ENCODE measurements around the gene MACROH2A2. TPM values are rescaled to one million over a fixed set of nuclear protein-coding genes. Genes with fewer than 3 reads are reported as not detected.

The MACROH2A2 gene
- total and polyA plus RNA-seq, 2 of the 4 experiments (the other 2 are of a cell fraction), result 16.1 to 17.4 TPM

DNA sequence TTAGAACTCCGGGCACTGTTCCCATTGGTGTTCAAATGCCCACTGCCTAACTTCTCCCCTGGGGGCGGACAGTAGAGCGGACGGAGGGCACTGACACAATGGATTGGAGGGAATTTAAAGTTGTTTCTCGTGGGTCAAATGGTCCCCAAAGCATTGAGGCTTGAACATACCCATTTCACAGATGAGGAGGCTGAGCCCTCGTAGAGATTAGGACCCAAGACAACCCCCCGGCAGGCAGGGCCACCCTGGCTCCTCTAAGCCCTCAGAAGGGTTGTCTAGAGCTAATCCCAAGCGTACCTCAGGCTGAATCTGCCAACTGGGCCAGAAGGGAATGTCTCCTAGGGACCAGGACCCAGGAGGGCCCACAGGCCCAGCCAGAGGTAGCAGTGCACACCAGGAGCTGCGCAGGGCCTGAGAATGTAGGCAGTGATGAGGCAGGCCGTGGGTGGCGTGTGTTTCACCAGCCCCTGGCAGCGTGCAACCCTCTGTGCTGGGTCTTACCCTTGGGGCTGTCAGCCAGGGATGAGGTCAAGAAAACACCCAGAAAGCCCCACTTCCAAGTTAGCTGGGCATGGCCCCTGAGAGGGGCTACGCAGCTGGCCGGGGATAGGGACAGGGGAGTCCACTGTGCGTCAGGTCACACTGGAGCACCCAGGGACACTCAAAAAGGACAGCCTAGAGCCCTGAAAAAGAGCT is 74.2 kb downstream of the MACROH2A2 start:
- ATAC-seq (ENCODE audit: low read depth) (no peak), DNase-seq (no peak)
- Histone ChIP-seq H4K5ac (ENCODE audit: low read depth, low read length) (no peak overlapping the region), H3K4me3 (ENCODE audit: insufficient read depth, low read depth, low read length) (no peak overlapping the region), H3K4me1 (ENCODE audit: control insufficient read depth, insufficient read depth, low read length) (peaks cover 11% of the 10 kb centered on the region), H3K56ac (ENCODE audit: extremely low read depth, insufficient read depth, low read length) (no peak overlapping the region), H2AK9ac (replicated peaks; ENCODE audit: low read depth, low read length, poor library complexity) (no peak overlapping the region), H3K9me3 (ENCODE audit: control insufficient read depth, insufficient read depth, low read length) (0 out of 2 replicates have a peak, but pooled peaks cover 2% of the 10 kb centered on the region), H3K79me1 (ENCODE audit: low read depth in 1 of 2, low read length in 2 of 2) (peaks cover 24 to 45% of the 10 kb centered on the region in 2 experiments), H3K23ac (ENCODE audit: low read depth, low read length) (no peak overlapping the region), H3K18ac (ENCODE audit: low read depth, low read length) (no peak overlapping the region), H2AK5ac (ENCODE audit: low read depth, low read length) (no peak overlapping the region), H2BK20ac (ENCODE audit: low read depth, low read length) (no peak overlapping the region), H3K27me3 (ENCODE audit: control insufficient read depth, insufficient read depth, low read length) (no peaks in the 10 kb centered on the region), H3K27ac (ENCODE audit: insufficient read depth, low read length) (no peak overlapping the region), H3K9me1 (ENCODE audit: insufficient read depth, low read length) (peaks cover 15% of the 10 kb centered on the region), H2BK120ac (ENCODE audit: low read depth, low read length) (no peak overlapping the region), H3K4me2 (ENCODE audit: low read depth, low read length) (no peak overlapping the region), H3K36me3 (ENCODE audit: control insufficient read depth, insufficient read depth, low read length) (peaks cover 15% of the 10 kb centered on the region), H4K91ac (ENCODE audit: insufficient read depth, low read depth, low read length) (no peak overlapping the region), H2BK5ac (ENCODE audit: low read depth, low read length, poor library complexity, severe bottlenecking) (no peak overlapping the region), H4K20me1 (ENCODE audit: insufficient read depth, low read length) (0 out of 2 replicates have a peak, but pooled peaks cover 7% of the 10 kb centered on the region), H4K8ac (ENCODE audit: low read depth in 2 of 2, low read length in 2 of 2) (no peak overlapping the region), H2AFZ (replicated peaks; ENCODE audit: low read length, poor library complexity) (no peak overlapping the region), H3K9ac (ENCODE audit: low read depth, low read length) (no peak overlapping the region), H3K4ac (ENCODE audit: low read depth, low read length) (no peak overlapping the region), H3K14ac (replicated peaks; ENCODE audit: low read depth, low read length) (no peak overlapping the region), H2BK15ac (ENCODE audit: low read depth, low read length) (no peak overlapping the region)
- dilution Hi-C loops (cut with HindIII; ENCODE audit: low sequenced_read_pairs, unreplicated experiment) (no loop called here), intact Hi-C loops (cut with micrococcal nuclease) (no loop called here), in situ Hi-C loops (cut with MboI; ENCODE audit: low sequenced_read_pairs) (no loop called here)
- 100% methylated on average over 4 of the region's 15 CpGs; no CpG with 5 or more reads in 1 of the 2 experiments for WGBS, 2 experiments (ENCODE audit: extremely low coverage in 2 of 2, insufficient read length in 1 of 2)
- POLR2A ChIA-PET (ENCODE audit: unreplicated experiment), result no interaction called here
- no TSS peak for BruUV-seq (replicated peaks)
- no peak for TF ChIP-seq MAFK (IDR thresholded peaks at IDR 0.05; ENCODE audit: low read depth, low read length)
- no peak for TF ChIP-seq POLR2A (IDR thresholded peaks at IDR 0.05; ENCODE audit: low read depth, low read length)
- no peak for TF ChIP-seq RCOR1 (IDR thresholded peaks at IDR 0.05; ENCODE audit: insufficient replicate concordance, low read length)
- TF ChIP-seq RAD21 (IDR thresholded peaks at IDR 0.05; ENCODE audit: low read length), result no peak
- TF ChIP-seq RFX5 (IDR thresholded peaks at IDR 0.05; ENCODE audit: low read depth, low read length), result no peak
- no peak for TF ChIP-seq FOS (IDR thresholded peaks at IDR 0.05; ENCODE audit: low read depth, low read length)
- TF ChIP-seq SMC3 (IDR thresholded peaks at IDR 0.05; ENCODE audit: low read depth, low read length), result no peak
- TF ChIP-seq CEBPB (IDR thresholded peaks at IDR 0.05; ENCODE audit: low read depth, low read length), result no peak
- TF ChIP-seq BHLHE40 (IDR thresholded peaks at IDR 0.05; ENCODE audit: low read depth, low read length), result no peak
- no peak for TF ChIP-seq MAZ (IDR thresholded peaks at IDR 0.05; ENCODE audit: borderline replicate concordance, low read depth, low read length)
- TF ChIP-seq ELK1 (IDR thresholded peaks at IDR 0.05; ENCODE audit: borderline replicate concordance, low read depth, low read length), result no peak
- CTCF ChIA-PET, result interaction anchor here (2.9 kb wide), 1 partner anchor 11 kb away, joined by 12 read pairs; no protein-coding TSS in a partner anchor
